ENCODE measurements around the gene FTCD.
A peak's percentile ranks its signal among the peaks of the same experiment; 100 is the strongest.

Gene FTCD

GRCh38 chr21:46093668-46094400 lies 61.5 kb downstream of the FTCD start:
- Histone ChIP-seq H3K36me3 (ENCODE audit: insufficient read depth, low read length) (no peaks in the 10 kb centered on the region), H3K4me1 (ENCODE audit: control insufficient read depth, insufficient read depth, low read length) (peaks cover 26% of the 10 kb centered on the region), H3K9ac (ENCODE audit: low read depth, low read length) (no peak overlapping the region)

GRCh38 chr21:46092811-46093667 lies 62.3 kb downstream of the FTCD start:
- peaks cover 26% of the 10 kb centered on the region for H3K4me1 ChIP-seq (ENCODE audit: control insufficient read depth, insufficient read depth, low read length)

More at GRCh38 chr21:46093668-46094400, 61.5 kb downstream of the FTCD start:
- Histone ChIP-seq H3K9me3 (replicated peaks; ENCODE audit: low read length) (no peaks in the 10 kb centered on the region), H3K4me2 (ENCODE audit: low read length) (no peak overlapping the region), H3K4me3 (ENCODE audit: low read length) (no peak overlapping the region), H3K27me3 (ENCODE audit: control insufficient read depth, insufficient read depth, low read length) (no peaks in the 10 kb centered on the region)

GRCh38 chr21:46092026-46092764 lies 63.2 kb downstream of the FTCD start:
- Histone ChIP-seq H3K36me3 (ENCODE audit: insufficient read depth, low read length) (no peaks in the 10 kb centered on the region), H3K9ac (ENCODE audit: low read depth, low read length) (peak overlapping the region; percentile 79), H3K27me3 (ENCODE audit: control insufficient read depth, insufficient read depth, low read length) (no peaks in the 10 kb centered on the region), H3K4me1 (ENCODE audit: control insufficient read depth, insufficient read depth, low read length) (peaks cover 21% of the 10 kb centered on the region), H3K4me3 (ENCODE audit: low read length) (peak overlapping the region; percentile 55), H3K4me2 (ENCODE audit: low read length) (peak overlapping the region; percentile 77), H3K9me3 (replicated peaks; ENCODE audit: low read length) (no peaks in the 10 kb centered on the region)

More at GRCh38 chr21:46092811-46093667, 62.3 kb downstream of the FTCD start:
- Histone ChIP-seq H3K9me3 (replicated peaks; ENCODE audit: low read length) (no peaks in the 10 kb centered on the region), H3K36me3 (ENCODE audit: insufficient read depth, low read length) (no peaks in the 10 kb centered on the region), H3K9ac (ENCODE audit: low read depth, low read length) (peak overlapping the region; percentile 79), H3K27me3 (ENCODE audit: control insufficient read depth, insufficient read depth, low read length) (no peaks in the 10 kb centered on the region), H3K4me3 (ENCODE audit: low read length) (peak overlapping the region; percentile 6), H3K4me2 (ENCODE audit: low read length) (peak overlapping the region; percentile 77)

GRCh38 chr21:46091631-46092025 lies 63.8 kb downstream of the FTCD start:
- Histone ChIP-seq H3K4me3 (ENCODE audit: low read length) (peak overlapping the region; percentile 55), H3K9ac (ENCODE audit: low read depth, low read length) (peak overlapping the region; percentile 79), H3K36me3 (ENCODE audit: insufficient read depth, low read length) (no peaks in the 10 kb centered on the region)

DNA sequence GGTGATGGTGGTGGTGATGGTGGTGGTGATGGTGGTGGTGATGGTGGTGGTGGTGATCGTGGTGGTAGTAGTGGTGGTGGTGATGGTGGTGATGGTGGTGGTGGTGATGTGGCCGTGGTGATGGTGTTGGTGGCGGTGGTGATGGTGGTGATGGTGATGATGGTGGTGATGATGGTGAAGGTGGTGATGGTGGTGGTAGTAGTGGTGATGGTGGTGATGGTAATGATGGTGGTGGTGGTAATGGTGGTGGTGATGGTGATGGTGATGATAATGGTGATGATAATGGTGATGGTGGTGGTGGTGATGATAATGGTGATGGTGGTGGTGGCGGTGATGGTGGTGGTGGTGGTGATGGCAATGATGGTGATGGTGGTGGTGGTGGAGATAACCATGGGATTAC lies 64.3 kb downstream of the FTCD start:
- no peak overlapping the region for H3K4me2 ChIP-seq (ENCODE audit: low read length)
- H3K4me3 ChIP-seq (ENCODE audit: low read length): no peak overlapping the region
- H3K27me3 ChIP-seq (ENCODE audit: control insufficient read depth, insufficient read depth, low read length): no peaks in the 10 kb centered on the region
- H3K4me1 ChIP-seq (ENCODE audit: control insufficient read depth, insufficient read depth, low read length): peaks cover 18% of the 10 kb centered on the region
- H3K36me3 ChIP-seq (ENCODE audit: insufficient read depth, low read length): no peaks in the 10 kb centered on the region
- no peak overlapping the region for H3K9ac ChIP-seq (ENCODE audit: low read depth, low read length)
- H3K9me3 ChIP-seq (replicated peaks; ENCODE audit: low read length): peaks cover 4% of the 10 kb centered on the region

More at GRCh38 chr21:46091631-46092025, 63.8 kb downstream of the FTCD start:
- Histone ChIP-seq H3K9me3 (replicated peaks; ENCODE audit: low read length) (peaks cover 4% of the 10 kb centered on the region), H3K4me1 (ENCODE audit: control insufficient read depth, insufficient read depth, low read length) (peaks cover 18% of the 10 kb centered on the region), H3K27me3 (ENCODE audit: control insufficient read depth, insufficient read depth, low read length) (no peaks in the 10 kb centered on the region), H3K4me2 (ENCODE audit: low read length) (peak overlapping the region; percentile 77)

DNA sequence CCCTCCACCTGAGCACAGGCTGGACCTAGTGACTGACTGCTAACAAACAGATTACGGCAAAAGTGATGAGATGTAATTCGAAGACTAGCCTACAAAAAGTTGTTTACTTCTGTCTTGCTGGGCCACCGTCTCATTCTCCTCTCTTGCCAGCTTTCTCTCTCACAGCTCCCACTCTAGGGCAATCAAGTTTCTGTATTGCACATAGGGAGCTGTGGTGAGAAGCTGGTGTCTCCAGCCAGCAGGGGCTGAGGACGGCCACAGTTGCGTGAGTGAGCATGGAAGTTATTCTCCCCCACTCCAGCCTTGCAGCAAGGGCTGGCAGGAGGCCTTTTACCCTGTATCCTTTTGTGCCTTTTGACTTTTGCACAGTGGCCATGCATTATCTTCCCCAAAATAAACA lies 66.1 kb downstream of the FTCD start:
- Histone ChIP-seq H3K27me3 (ENCODE audit: control insufficient read depth, insufficient read depth, low read length) (no peaks in the 10 kb centered on the region), H3K4me3 (ENCODE audit: low read length) (no peak overlapping the region), H3K4me1 (ENCODE audit: control insufficient read depth, insufficient read depth, low read length) (peaks cover 18% of the 10 kb centered on the region), H3K4me2 (ENCODE audit: low read length) (no peak overlapping the region), H3K9me3 (replicated peaks; ENCODE audit: low read length) (peaks cover 4% of the 10 kb centered on the region), H3K9ac (ENCODE audit: low read depth, low read length) (no peak overlapping the region), H3K36me3 (ENCODE audit: insufficient read depth, low read length) (no peaks in the 10 kb centered on the region)

- H3K36me3 ChIP-seq (ENCODE audit: insufficient read depth, low read length): no peaks in the 10 kb centered on the region
- H3K9me3 ChIP-seq (replicated peaks; ENCODE audit: low read length): peaks cover 4% of the 10 kb centered on the region
- H3K4me1 ChIP-seq (ENCODE audit: control insufficient read depth, insufficient read depth, low read length): peaks cover 23% of the 10 kb centered on the region
- H3K4me2 ChIP-seq (ENCODE audit: low read length): no peak overlapping the region
- no peak overlapping the region for H3K9ac ChIP-seq (ENCODE audit: low read depth, low read length)
- no peak overlapping the region for H3K4me3 ChIP-seq (ENCODE audit: low read length)
- no peaks in the 10 kb centered on the region for H3K27me3 ChIP-seq (ENCODE audit: control insufficient read depth, insufficient read depth, low read length)
These were observed 67.2 kb downstream of the FTCD start for GRCh38 chr21:46088189-46088588.

DNA sequence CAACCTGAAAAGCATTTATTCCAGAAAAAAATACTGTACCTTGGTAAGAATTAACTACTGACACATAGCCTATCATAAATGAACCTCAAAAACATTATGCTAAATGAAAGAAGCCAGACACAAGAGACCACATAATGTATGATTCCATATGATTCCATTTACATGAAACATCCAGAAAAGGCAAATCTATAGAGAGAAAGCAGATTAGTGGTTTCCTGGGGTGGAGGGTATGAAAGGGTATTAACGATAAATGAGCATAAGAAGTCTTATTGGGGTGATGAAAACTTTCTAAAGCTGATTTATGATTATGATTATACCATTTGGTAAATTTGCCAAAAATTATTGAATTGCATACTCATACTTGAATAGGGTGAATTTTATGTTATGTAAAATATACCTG lies 67.7 kb downstream of the FTCD start:
- Histone ChIP-seq H3K4me1 (ENCODE audit: control insufficient read depth, insufficient read depth, low read length) (peaks cover 19% of the 10 kb centered on the region), H3K4me2 (ENCODE audit: low read length) (no peak overlapping the region), H3K9me3 (replicated peaks; ENCODE audit: low read length) (peaks cover 4% of the 10 kb centered on the region), H3K4me3 (ENCODE audit: low read length) (no peak overlapping the region), H3K9ac (ENCODE audit: low read depth, low read length) (no peak overlapping the region), H3K36me3 (ENCODE audit: insufficient read depth, low read length) (no peaks in the 10 kb centered on the region), H3K27me3 (ENCODE audit: control insufficient read depth, insufficient read depth, low read length) (no peaks in the 10 kb centered on the region)

Measured in skeletal muscle satellite cell (primary cell).